H1 (cell line): Measurements from ENCODE around the gene FARP2. TPM values are rescaled to one million over a fixed set of nuclear protein-coding genes. Genes with fewer than 3 reads are reported as not detected.

Experiments
- CBX5 ChIP-seq: fragments of 300-800, 300-1000 bp; sonication (generic); IDR thresholded peaks from 2 replicates; pipeline ENCODE4 v1.7.1; 2016; ENCODE audit warnings: antibody characterized with exemption, low read length, low read depth
- CTBP2 ChIP-seq: IDR thresholded peaks from 2 replicates; pipeline ENCODE4 v1.7.0; 2011; ENCODE audit warnings: borderline replicate concordance, mild to moderate bottlenecking, moderate library complexity, mixed read lengths, low read length; ENCODE audit not compliant: insufficient read depth, insufficient read length
- EGR1 ChIP-seq: IDR thresholded peaks from 2 replicates; pipeline ENCODE4 v1.6.1; 2011; ENCODE audit warnings: low read depth, low read length, borderline replicate concordance
- FOSL1 ChIP-seq: IDR thresholded peaks from 2 replicates; pipeline ENCODE4 v1.6.1; 2011; ENCODE audit warnings: mild to moderate bottlenecking, low read depth, low read length, moderate library complexity; ENCODE audit not compliant: insufficient read depth
- HDAC6 ChIP-seq: IDR thresholded peaks from one replicate; pipeline ENCODE4 v1.7.1; 2012; ENCODE audit warnings: low read depth, mild to moderate bottlenecking, inconsistent platforms, low read length, moderate library complexity
- JUN ChIP-seq: IDR thresholded peaks from 2 replicates; pipeline ENCODE4 v1.6.1; 2011; ENCODE audit warnings: low read depth, mild to moderate bottlenecking, improper control_type of control experiment, low read length
- RAD21 ChIP-seq, 2 experiments: IDR thresholded peaks in 1 of 2; conservative IDR thresholded peaks in 1 of 2; 2 replicates each; pipeline ENCODE4 v1.6.1; 2011; ENCODE audit warnings: low read depth in 2 of 2, low read length in 2 of 2, improper control_type of control experiment in 1 of 2, inconsistent platforms in 1 of 2, mild to moderate bottlenecking in 1 of 2, moderate library complexity in 1 of 2
- RFX5 ChIP-seq: IDR thresholded peaks from 2 replicates; pipeline ENCODE4 v1.6.1; 2011; ENCODE audit warnings: low read depth, low read length, improper control_type of control experiment, borderline replicate concordance
- TBP ChIP-seq: IDR thresholded peaks from 2 replicates; pipeline ENCODE4 v1.6.1; 2011; ENCODE audit warnings: low read depth, low read length, improper control_type of control experiment
- polyA plus RNA-seq, 7 experiments: library from polyadenylated mRNA; depleted of rRNA in 3 of 7; stranded (reverse) in 5 of 7; unstranded in 2 of 7; fragments of >200 nt in 5 of 7; fragments of 200-250 nt in 2 of 7; gene quantifications; 1 replicate in 5 of 7; 2 replicates in 1 of 7; 4 replicates in 1 of 7; pipeline versions ENCODE4 v1.2.1 to v1.2.3, GENCODE V29; 2011 to 2013; ENCODE audit warnings: missing spikeins in 2 of 7, mixed read lengths in 2 of 7
- total RNA-seq: library from RNA; stranded (reverse); fragmentation: NEBNext Ultra II Directional; extraction: Animal tissue kit (Norgen Biotek cat#: 25700); gene quantifications from 2 replicates; pipeline ENCODE4 v1.2.1, GENCODE V29; 2021
- TF ChIP-seq, protein P1 (sequence below): fragments of 300-600 bp; sonication (generic); IDR thresholded peaks from 2 replicates; pipeline ENCODE4 v1.7.1; 2012; ENCODE audit warnings: low read length, moderate library complexity, mild to moderate bottlenecking, inconsistent platforms; ENCODE audit not compliant: insufficient replicate concordance
- TF ChIP-seq, protein P2 (sequence below): IDR thresholded peaks from 2 replicates; pipeline ENCODE4 v1.6.1; 2012; ENCODE audit warnings: inconsistent platforms

The FARP2 gene
- total and polyA plus RNA-seq, 2 of the 8 experiments (the other 6 are each of a cell fraction or from before 2014, with no cell fraction given): 12.4 to 33.4 TPM

DNA sequence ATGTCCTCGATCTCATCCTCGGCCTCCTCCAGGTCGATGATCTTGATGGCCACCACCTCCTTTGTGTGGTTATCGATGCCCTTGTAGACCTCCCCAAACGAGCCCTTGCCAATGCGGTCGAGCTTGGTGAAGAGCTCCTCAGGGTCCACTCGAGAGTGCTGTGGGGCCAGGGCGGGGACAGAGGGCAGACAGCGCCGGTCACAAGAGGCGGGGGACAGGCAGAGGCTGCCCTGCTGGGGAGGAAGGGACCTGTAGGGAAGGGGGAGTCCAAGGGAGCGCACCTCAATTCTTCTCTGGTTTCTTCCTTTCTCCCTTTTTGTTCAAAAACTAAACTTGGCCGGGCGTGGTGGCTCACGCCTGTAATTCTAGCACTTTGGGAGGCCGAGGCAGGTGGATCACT is 145.5 kb downstream of the FARP2 start (continued):
- TF ChIP-seq, protein P1, sequence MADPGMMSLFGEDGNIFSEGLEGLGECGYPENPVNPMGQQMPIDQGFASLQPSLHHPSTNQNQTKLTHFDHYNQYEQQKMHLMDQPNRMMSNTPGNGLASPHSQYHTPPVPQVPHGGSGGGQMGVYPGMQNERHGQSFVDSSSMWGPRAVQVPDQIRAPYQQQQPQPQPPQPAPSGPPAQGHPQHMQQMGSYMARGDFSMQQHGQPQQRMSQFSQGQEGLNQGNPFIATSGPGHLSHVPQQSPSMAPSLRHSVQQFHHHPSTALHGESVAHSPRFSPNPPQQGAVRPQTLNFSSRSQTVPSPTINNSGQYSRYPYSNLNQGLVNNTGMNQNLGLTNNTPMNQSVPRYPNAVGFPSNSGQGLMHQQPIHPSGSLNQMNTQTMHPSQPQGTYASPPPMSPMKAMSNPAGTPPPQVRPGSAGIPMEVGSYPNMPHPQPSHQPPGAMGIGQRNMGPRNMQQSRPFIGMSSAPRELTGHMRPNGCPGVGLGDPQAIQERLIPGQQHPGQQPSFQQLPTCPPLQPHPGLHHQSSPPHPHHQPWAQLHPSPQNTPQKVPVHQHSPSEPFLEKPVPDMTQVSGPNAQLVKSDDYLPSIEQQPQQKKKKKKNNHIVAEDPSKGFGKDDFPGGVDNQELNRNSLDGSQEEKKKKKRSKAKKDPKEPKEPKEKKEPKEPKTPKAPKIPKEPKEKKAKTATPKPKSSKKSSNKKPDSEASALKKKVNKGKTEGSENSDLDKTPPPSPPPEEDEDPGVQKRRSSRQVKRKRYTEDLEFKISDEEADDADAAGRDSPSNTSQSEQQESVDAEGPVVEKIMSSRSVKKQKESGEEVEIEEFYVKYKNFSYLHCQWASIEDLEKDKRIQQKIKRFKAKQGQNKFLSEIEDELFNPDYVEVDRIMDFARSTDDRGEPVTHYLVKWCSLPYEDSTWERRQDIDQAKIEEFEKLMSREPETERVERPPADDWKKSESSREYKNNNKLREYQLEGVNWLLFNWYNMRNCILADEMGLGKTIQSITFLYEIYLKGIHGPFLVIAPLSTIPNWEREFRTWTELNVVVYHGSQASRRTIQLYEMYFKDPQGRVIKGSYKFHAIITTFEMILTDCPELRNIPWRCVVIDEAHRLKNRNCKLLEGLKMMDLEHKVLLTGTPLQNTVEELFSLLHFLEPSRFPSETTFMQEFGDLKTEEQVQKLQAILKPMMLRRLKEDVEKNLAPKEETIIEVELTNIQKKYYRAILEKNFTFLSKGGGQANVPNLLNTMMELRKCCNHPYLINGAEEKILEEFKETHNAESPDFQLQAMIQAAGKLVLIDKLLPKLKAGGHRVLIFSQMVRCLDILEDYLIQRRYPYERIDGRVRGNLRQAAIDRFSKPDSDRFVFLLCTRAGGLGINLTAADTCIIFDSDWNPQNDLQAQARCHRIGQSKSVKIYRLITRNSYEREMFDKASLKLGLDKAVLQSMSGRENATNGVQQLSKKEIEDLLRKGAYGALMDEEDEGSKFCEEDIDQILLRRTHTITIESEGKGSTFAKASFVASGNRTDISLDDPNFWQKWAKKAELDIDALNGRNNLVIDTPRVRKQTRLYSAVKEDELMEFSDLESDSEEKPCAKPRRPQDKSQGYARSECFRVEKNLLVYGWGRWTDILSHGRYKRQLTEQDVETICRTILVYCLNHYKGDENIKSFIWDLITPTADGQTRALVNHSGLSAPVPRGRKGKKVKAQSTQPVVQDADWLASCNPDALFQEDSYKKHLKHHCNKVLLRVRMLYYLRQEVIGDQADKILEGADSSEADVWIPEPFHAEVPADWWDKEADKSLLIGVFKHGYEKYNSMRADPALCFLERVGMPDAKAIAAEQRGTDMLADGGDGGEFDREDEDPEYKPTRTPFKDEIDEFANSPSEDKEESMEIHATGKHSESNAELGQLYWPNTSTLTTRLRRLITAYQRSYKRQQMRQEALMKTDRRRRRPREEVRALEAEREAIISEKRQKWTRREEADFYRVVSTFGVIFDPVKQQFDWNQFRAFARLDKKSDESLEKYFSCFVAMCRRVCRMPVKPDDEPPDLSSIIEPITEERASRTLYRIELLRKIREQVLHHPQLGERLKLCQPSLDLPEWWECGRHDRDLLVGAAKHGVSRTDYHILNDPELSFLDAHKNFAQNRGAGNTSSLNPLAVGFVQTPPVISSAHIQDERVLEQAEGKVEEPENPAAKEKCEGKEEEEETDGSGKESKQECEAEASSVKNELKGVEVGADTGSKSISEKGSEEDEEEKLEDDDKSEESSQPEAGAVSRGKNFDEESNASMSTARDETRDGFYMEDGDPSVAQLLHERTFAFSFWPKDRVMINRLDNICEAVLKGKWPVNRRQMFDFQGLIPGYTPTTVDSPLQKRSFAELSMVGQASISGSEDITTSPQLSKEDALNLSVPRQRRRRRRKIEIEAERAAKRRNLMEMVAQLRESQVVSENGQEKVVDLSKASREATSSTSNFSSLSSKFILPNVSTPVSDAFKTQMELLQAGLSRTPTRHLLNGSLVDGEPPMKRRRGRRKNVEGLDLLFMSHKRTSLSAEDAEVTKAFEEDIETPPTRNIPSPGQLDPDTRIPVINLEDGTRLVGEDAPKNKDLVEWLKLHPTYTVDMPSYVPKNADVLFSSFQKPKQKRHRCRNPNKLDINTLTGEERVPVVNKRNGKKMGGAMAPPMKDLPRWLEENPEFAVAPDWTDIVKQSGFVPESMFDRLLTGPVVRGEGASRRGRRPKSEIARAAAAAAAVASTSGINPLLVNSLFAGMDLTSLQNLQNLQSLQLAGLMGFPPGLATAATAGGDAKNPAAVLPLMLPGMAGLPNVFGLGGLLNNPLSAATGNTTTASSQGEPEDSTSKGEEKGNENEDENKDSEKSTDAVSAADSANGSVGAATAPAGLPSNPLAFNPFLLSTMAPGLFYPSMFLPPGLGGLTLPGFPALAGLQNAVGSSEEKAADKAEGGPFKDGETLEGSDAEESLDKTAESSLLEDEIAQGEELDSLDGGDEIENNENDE: no peak
- no peak for TF ChIP-seq JUN
- TF ChIP-seq RFX5: no peak
- TF ChIP-seq CTBP2: no peak
- TF ChIP-seq CBX5: no peak
- TF ChIP-seq RAD21 (IDR thresholded peaks at IDR 0.05 in 1 of 2, conservative IDR thresholded peaks at IDR 0.05 in 1 of 2; ENCODE audit: low read depth in 2 of 2, low read length in 2 of 2): no peak
- no peak for TF ChIP-seq FOSL1
- TF ChIP-seq, protein P2, sequence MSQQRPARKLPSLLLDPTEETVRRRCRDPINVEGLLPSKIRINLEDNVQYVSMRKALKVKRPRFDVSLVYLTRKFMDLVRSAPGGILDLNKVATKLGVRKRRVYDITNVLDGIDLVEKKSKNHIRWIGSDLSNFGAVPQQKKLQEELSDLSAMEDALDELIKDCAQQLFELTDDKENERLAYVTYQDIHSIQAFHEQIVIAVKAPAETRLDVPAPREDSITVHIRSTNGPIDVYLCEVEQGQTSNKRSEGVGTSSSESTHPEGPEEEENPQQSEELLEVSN: no peak
- no peak for TF ChIP-seq HDAC6
- TF ChIP-seq EGR1: no peak
- TF ChIP-seq TBP: no peak
